Effector CD4-positive, alpha-beta T cell (primary cell): Measurements from ENCODE around the gene ISG20.
A peak's percentile ranks its signal among the peaks of the same experiment; 100 is the strongest.

ENCODE experiments used
- DNase-seq: peaks from one replicate; pipeline ENCODE4 v3.0.0-alpha.2; 2020

Gene ISG20

GRCh38 chr15:88693191-88693590 lies 54.4 kb downstream of the ISG20 start:
- DNase-seq, result no peak

GRCh38 chr15:88695101-88695500 lies 56.3 kb downstream of the ISG20 start:
- DNase-seq, result no peak

GRCh38 chr15:88695691-88696251 lies 57.0 kb downstream of the ISG20 start:
- no peak for DNase-seq

- no peak for DNase-seq
Observed at GRCh38 chr15:88696254-88696653, 57.4 kb downstream of the ISG20 start.

GRCh38 chr15:88697276-88697675 lies 58.5 kb downstream of the ISG20 start:
- DNase-seq, result no peak

- DNase-seq, result no peak
Observed at GRCh38 chr15:88699861-88700260, 61.0 kb downstream of the ISG20 start.

GRCh38 chr15:88700716-88701115 lies 61.9 kb downstream of the ISG20 start:
- DNase-seq, result no peak

GRCh38 chr15:88701561-88702095 lies 62.8 kb downstream of the ISG20 start:
- DNase-seq, result peak; percentile 10

GRCh38 chr15:88702983-88703382 lies 64.2 kb downstream of the ISG20 start:
- no peak for DNase-seq

GRCh38 chr15:88703533-88703932 lies 64.7 kb downstream of the ISG20 start:
- DNase-seq, result no peak

GRCh38 chr15:88704791-88705768 lies 66.3 kb downstream of the ISG20 start:
- no peak for DNase-seq

- DNase-seq, result no peak
Observed at GRCh38 chr15:88705769-88706165, 67.0 kb downstream of the ISG20 start.
